Measurements from ENCODE around the gene BSND. TPM values are rescaled to one million over a fixed set of nuclear protein-coding genes. Genes with fewer than 3 reads are reported as not detected.

BSND gene
- total RNA-seq, 4 donors from 2014 or later, result not detected

DNA sequence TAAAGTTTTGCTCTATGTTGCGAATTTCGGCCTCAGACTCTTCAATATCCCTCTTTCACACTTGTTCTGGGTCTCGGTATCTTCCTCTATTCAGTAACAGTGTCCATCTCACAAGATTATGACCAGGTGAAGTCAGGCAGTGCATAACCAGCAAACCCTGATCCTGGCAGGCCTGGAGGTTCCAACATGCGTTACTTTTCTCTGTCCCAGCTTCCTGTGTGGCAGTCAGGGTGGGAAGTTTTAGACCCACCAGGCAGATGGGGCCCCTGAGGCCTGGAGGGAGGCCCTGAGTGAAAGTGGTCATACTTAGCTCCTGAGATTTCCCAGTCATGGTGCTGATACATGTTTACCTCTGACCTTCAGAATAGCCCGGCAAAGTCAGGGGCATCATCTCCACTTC, 13.2 kb upstream of the BSND start:
- no peak for DNase-seq
- in situ Hi-C loops (cut with MboI; ENCODE audit: low sequenced_read_pairs in 4 of 4), result no loop called here
- Histone ChIP-seq H3K9me3 (no peaks in the 10 kb centered on the region), H3K4me1 (no peaks in the 10 kb centered on the region), H3K27ac (no peak overlapping the region), H3K36me3 (no peaks in the 10 kb centered on the region), H3K27me3 (no peaks in the 10 kb centered on the region), H3K4me3 (no peak overlapping the region)
- intact Hi-C loops (cut with DNase I; ENCODE audit: low total_unique reads), result no loop called here
- TF ChIP-seq, protein P1, sequence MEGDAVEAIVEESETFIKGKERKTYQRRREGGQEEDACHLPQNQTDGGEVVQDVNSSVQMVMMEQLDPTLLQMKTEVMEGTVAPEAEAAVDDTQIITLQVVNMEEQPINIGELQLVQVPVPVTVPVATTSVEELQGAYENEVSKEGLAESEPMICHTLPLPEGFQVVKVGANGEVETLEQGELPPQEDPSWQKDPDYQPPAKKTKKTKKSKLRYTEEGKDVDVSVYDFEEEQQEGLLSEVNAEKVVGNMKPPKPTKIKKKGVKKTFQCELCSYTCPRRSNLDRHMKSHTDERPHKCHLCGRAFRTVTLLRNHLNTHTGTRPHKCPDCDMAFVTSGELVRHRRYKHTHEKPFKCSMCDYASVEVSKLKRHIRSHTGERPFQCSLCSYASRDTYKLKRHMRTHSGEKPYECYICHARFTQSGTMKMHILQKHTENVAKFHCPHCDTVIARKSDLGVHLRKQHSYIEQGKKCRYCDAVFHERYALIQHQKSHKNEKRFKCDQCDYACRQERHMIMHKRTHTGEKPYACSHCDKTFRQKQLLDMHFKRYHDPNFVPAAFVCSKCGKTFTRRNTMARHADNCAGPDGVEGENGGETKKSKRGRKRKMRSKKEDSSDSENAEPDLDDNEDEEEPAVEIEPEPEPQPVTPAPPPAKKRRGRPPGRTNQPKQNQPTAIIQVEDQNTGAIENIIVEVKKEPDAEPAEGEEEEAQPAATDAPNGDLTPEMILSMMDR (IDR thresholded peaks at IDR 0.05 in 4 of 5, conservative IDR thresholded peaks at IDR 0.05 in 1 of 5), result no peak
- no peak for TF ChIP-seq POLR2A (IDR thresholded peaks at IDR 0.05)
- ATAC-seq, result no peak

DNA sequence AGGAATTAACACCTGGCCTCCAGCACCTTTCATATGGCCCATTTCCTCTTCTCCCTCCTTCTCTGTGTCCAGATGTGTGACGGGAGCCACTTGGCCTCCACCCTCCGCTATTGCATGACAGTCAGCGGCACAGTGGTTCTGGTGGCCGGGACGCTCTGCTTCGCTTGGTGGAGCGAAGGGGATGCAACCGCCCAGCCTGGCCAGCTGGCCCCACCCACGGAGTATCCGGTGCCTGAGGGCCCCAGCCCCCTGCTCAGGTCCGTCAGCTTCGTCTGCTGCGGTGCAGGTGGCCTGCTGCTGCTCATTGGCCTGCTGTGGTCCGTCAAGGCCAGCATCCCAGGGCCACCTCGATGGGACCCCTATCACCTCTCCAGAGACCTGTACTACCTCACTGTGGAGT, 12.7 kb upstream of the BSND start:
- Histone ChIP-seq H3K4me3 (no peak overlapping the region), H3K4me1 (no peaks in the 10 kb centered on the region), H3K27ac (no peak overlapping the region), H3K36me3 (no peaks in the 10 kb centered on the region), H3K27me3 (no peaks in the 10 kb centered on the region), H3K9me3 (no peaks in the 10 kb centered on the region)
- DNase-seq, result no peak
- in situ Hi-C loops (cut with MboI; ENCODE audit: low sequenced_read_pairs in 4 of 4), result no loop called here
- intact Hi-C loops (cut with DNase I; ENCODE audit: low total_unique reads), result no loop called here
- no peak for ATAC-seq
- TF ChIP-seq POLR2A (IDR thresholded peaks at IDR 0.05), result no peak
- TF ChIP-seq, protein P1 (IDR thresholded peaks at IDR 0.05 in 4 of 5, conservative IDR thresholded peaks at IDR 0.05 in 1 of 5), result no peak

DNA sequence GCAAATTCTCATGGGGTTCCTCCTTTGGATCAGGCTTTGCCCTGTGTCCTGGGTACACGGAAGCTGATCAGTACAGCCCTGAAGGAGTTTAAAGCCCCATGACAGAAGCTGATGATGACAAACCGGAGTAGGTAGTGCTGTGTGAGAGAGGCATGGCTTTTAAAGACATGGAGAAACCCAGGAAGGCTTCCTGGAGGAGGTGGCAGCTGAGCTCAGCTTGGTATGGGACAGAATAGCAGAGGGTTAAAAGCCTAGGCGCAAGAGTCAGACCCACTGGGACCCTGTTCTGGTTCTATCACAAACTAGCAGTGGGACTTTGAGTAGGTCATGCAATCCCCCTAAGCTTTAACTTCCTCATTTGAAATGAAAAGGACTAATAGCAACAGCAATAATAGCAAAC, 12.2 kb upstream of the BSND start:
- Histone ChIP-seq H3K27ac (no peak overlapping the region), H3K27me3 (no peaks in the 10 kb centered on the region), H3K4me1 (no peaks in the 10 kb centered on the region), H3K36me3 (no peaks in the 10 kb centered on the region), H3K9me3 (no peaks in the 10 kb centered on the region), H3K4me3 (no peak overlapping the region)
- intact Hi-C loops (cut with DNase I; ENCODE audit: low total_unique reads) (no loop called here), in situ Hi-C loops (cut with MboI; ENCODE audit: low sequenced_read_pairs in 4 of 4) (no loop called here)
- TF ChIP-seq, protein P1 (IDR thresholded peaks at IDR 0.05 in 4 of 5, conservative IDR thresholded peaks at IDR 0.05 in 1 of 5), result no peak
- ATAC-seq (no peak), DNase-seq (no peak)

DNA sequence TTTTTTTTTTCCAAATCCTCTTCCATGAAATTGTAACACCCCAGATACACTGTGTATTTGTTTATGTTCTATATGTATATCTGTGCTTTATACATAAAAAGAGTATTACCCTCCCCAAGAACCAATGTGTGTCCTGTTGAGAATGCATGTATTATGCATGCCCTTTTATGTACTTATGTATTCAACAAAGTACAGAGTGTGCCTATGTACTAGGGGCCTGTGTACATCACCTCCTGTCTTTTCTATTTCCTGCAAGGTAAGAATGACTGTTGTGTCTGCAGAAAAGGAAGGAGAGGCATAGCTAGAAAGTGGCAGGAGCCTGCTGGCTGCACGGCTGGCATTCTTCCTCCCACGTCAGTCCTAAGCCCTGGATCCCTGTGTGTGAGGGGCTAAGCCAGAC, 11.3 kb upstream of the BSND start:
- intact Hi-C loops (cut with DNase I; ENCODE audit: low total_unique reads) (no loop called here), in situ Hi-C loops (cut with MboI; ENCODE audit: low sequenced_read_pairs in 4 of 4) (no loop called here)
- H3K4me1 ChIP-seq, result no peaks in the 10 kb centered on the region
- H3K9me3 ChIP-seq, result no peaks in the 10 kb centered on the region
- H3K27me3 ChIP-seq, result no peaks in the 10 kb centered on the region
- no peaks in the 10 kb centered on the region for H3K36me3 ChIP-seq
- no peak overlapping the region for H3K27ac ChIP-seq
- no peak overlapping the region for H3K4me3 ChIP-seq
- TF ChIP-seq, protein P1 (IDR thresholded peaks at IDR 0.05 in 4 of 5, conservative IDR thresholded peaks at IDR 0.05 in 1 of 5), result no peak
- TF ChIP-seq POLR2A (IDR thresholded peaks at IDR 0.05), result no peak
- no peak for DNase-seq
- no peak for ATAC-seq

DNA sequence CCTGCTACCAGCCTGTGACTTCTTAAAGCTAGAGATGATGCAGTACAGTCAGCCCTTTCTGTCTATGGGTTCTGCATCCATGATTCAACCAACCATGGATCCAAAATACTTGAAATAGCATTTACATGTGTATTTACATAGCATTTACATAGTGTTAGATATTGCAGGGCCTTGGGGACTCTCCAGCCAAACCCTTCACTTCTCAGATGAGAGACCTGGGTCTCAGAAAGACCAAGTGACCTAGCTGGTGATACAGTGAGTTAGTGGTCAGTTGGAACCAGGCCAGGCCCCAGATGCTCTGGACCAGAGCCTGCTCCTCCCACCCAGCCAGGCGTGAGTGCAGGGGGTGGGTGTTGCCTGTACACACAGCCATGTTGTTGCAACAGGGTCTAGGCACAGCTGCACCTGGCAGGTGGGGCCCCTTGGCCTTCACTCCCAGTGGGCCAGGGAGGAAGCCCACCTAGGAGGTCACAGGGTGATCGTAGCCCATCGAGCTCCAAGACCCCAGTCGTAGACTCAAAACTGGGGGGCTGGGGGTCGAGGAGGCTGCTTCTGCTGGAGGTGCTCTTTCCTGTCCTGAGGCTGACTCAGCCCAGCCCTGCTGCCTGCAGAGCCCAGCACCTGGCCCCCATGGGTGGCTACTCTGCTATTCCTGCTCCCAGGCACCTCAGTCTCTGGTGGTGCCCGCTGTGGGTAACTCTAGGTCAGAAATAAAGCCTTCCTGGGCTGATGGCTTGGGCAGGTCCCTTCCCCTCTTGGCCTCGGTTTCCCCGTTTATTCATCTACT, 10.6 kb upstream of the BSND start:
- ATAC-seq (no peak), DNase-seq (no peak)
- Histone ChIP-seq H3K27me3 (no peaks in the 10 kb centered on the region), H3K4me1 (no peaks in the 10 kb centered on the region), H3K27ac (no peak overlapping the region), H3K4me3 (no peak overlapping the region), H3K36me3 (no peaks in the 10 kb centered on the region), H3K9me3 (no peaks in the 10 kb centered on the region)
- intact Hi-C loops (cut with DNase I; ENCODE audit: low total_unique reads), result no loop called here
- TF ChIP-seq, protein P1 (IDR thresholded peaks at IDR 0.05 in 4 of 5, conservative IDR thresholded peaks at IDR 0.05 in 1 of 5), result no peak
- TF ChIP-seq POLR2A (IDR thresholded peaks at IDR 0.05), result no peak
- in situ Hi-C loops (cut with MboI; ENCODE audit: low sequenced_read_pairs in 4 of 4), result no loop called here

Measured in gastrocnemius medialis (tissue), 4 donors.